Uterus (tissue), 4 donors: Measurements from ENCODE around the gene RREB1. TPM values are rescaled to one million over a fixed set of nuclear protein-coding genes. Genes with fewer than 3 reads are reported as not detected.

Experiments
- DNase-seq, 2 donors: peaks; one replicate each; pipeline ENCODE4 v3.0.0-alpha.2; 2019 to 2020
- H3K27ac ChIP-seq, 2 donors: fragments of 200-600 bp; sonication (generic); 1 replicate in 1 of 2; 2 replicates in 1 of 2; pipeline ENCODE4 v1.5.1; 2016 to 2018
- H3K27me3 ChIP-seq, 2 donors: fragments of 200-600 bp; sonication (generic); one replicate each; pipeline ENCODE4 v1.5.1; 2018 to 2019; ENCODE audit warnings: control low read depth in 1 of 2
- H3K36me3 ChIP-seq, 2 donors: fragments of 200-600 bp; sonication (generic); one replicate each; pipeline ENCODE4 v1.5.1; 2019; ENCODE audit warnings: control low read depth in 1 of 2
- H3K4me1 ChIP-seq, 2 donors: fragments of 200-600 bp; sonication (generic); one replicate each; pipeline ENCODE4 v1.5.1; 2018 to 2019; ENCODE audit warnings: control low read depth in 1 of 2
- H3K4me3 ChIP-seq, 2 donors: fragments of 200-600 bp; sonication (generic); 1 replicate in 1 of 2; 2 replicates in 1 of 2; pipeline ENCODE4 v1.5.1; 2018 to 2019; ENCODE audit warnings: mild to moderate bottlenecking in 1 of 2
- H3K9me3 ChIP-seq, 2 donors: fragments of 200-600 bp; sonication (generic); one replicate each; pipeline ENCODE4 v1.5.1; 2019; ENCODE audit warnings: control low read depth in 1 of 2
- CTCF ChIP-seq, 4 experiments: fragments of 200-600 bp in 2 of 4; fragments of 450-650 bp in 2 of 4; sonication (generic) in 2 of 4; IDR thresholded peaks; one replicate each; pipeline ENCODE4 v1.5.1; 2016 to 2019; ENCODE audit warnings: antibody characterized with exemption in 4 of 4, mild to moderate bottlenecking in 2 of 4, moderate library complexity in 1 of 4
- POLR2A ChIP-seq, 2 donors: fragments of 450-650 bp; IDR thresholded peaks; one replicate each; pipeline ENCODE4 v1.6.1; 2016; ENCODE audit warnings: antibody characterized with exemption in 2 of 2, mild to moderate bottlenecking in 1 of 2, moderate library complexity in 1 of 2
- intact Hi-C: fragments of 100-400 bp; cut with DNase I; formaldehyde crosslinking; loops from one replicate; pipeline ENCODE4 v1.15.1; 2023; ENCODE audit warnings: low total_unique reads
- total RNA-seq, 4 donors: library from RNA; depleted of rRNA in 3 of 4; stranded (reverse); fragments of >200 nt in 3 of 4; gene quantifications; one replicate each; pipeline versions ENCODE4 v1.1.0 to v1.2.4, GENCODE V29; 2014 to 2023
- donor health status: DM: yes; HTN: yes; CAD: no.

Gene RREB1
- total RNA-seq, 4 donors from 2014 or later, result 15.1 to 65.9 (median 22.7) TPM

- Histone ChIP-seq H3K9me3 (no peaks in the 10 kb centered on the region), H3K27ac (peak overlapping the region; percentile 42 to 52), H3K4me3 (peak overlapping the region; percentile 15 to 31), H3K27me3 (no peaks in the 10 kb centered on the region), H3K4me1 (no peaks in the 10 kb centered on the region), H3K36me3 (no peaks in the 10 kb centered on the region)
- intact Hi-C loops, result no loop called here
- TF ChIP-seq POLR2A (IDR thresholded peaks at IDR 0.05), result no peak
- no peak for TF ChIP-seq CTCF (IDR thresholded peaks at IDR 0.05)
- DNase-seq, result peak; percentile 23 to 34
These were observed 21.3 kb upstream of the RREB1 start for GRCh38 chr6:7086488-7086887.

- DNase-seq, result no peak
- no peaks in the 10 kb centered on the region for H3K27me3 ChIP-seq
- intact Hi-C loops, result no loop called here
- H3K9me3 ChIP-seq, result no peaks in the 10 kb centered on the region
- TF ChIP-seq POLR2A (IDR thresholded peaks at IDR 0.05) (no peak), CTCF (IDR thresholded peaks at IDR 0.05) (peak in 2 of 4 experiments; percentile 19 to 24)
- H3K4me3 ChIP-seq, result peak overlapping the region; percentile 15 to 31
- H3K36me3 ChIP-seq, result no peaks in the 10 kb centered on the region
- H3K27ac ChIP-seq, result peak overlapping the region; percentile 42 to 52
- no peaks in the 10 kb centered on the region for H3K4me1 ChIP-seq
These were observed 20.7 kb upstream of the RREB1 start for GRCh38 chr6:7087066-7087465.

GRCh38 chr6:7087491-7087979, 20.2 kb upstream of the RREB1 start:
- H3K36me3 ChIP-seq, result no peaks in the 10 kb centered on the region
- peak overlapping the region in 1 of 2 donors; percentile 42 for H3K27ac ChIP-seq
- DNase-seq, result no peak
- intact Hi-C loops, result no loop called here
- TF ChIP-seq CTCF (IDR thresholded peaks at IDR 0.05) (no peak), POLR2A (IDR thresholded peaks at IDR 0.05) (no peak)
- H3K4me1 ChIP-seq, result no peaks in the 10 kb centered on the region
- no peaks in the 10 kb centered on the region for H3K9me3 ChIP-seq
- H3K4me3 ChIP-seq, result no peak overlapping the region
- no peaks in the 10 kb centered on the region for H3K27me3 ChIP-seq

- no peak for DNase-seq
- Histone ChIP-seq H3K4me1 (no peaks in the 10 kb centered on the region), H3K4me3 (no peak overlapping the region), H3K9me3 (no peaks in the 10 kb centered on the region), H3K27ac (no peak overlapping the region), H3K27me3 (no peaks in the 10 kb centered on the region), H3K36me3 (no peaks in the 10 kb centered on the region)
- TF ChIP-seq POLR2A (IDR thresholded peaks at IDR 0.05), result no peak
- no peak for TF ChIP-seq CTCF (IDR thresholded peaks at IDR 0.05)
- intact Hi-C loops, result no loop called here
These were observed 19.6 kb upstream of the RREB1 start for GRCh38 chr6:7088076-7088742.

DNA sequence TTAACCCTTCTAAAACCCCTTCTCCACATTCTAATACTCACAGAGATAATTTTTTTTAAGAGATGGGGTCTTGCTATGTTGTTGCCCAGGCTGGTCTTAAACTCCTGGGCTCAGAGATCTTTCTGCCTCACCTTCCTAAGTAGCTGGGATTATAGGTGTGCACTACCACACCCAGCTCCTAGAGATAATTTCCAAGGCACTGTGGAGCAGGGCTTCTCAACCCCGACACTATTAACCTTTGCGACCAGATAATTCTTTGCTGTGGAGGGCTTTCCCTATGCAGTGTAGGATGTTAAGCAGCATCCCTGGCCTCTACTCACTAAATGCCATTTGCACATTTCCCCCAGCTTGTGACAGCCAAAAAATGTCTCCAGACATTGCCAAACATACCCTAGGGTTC, 8.8 kb upstream of the RREB1 start:
- no peak overlapping the region for H3K27ac ChIP-seq
- no peaks in the 10 kb centered on the region for H3K36me3 ChIP-seq
- no peaks in the 10 kb centered on the region for H3K4me1 ChIP-seq
- intact Hi-C loops, result no loop called here
- TF ChIP-seq POLR2A (IDR thresholded peaks at IDR 0.05) (no peak), CTCF (IDR thresholded peaks at IDR 0.05) (no peak)
- DNase-seq, result no peak
- H3K4me3 ChIP-seq, result no peak overlapping the region
- H3K9me3 ChIP-seq, result no peaks in the 10 kb centered on the region
- no peaks in the 10 kb centered on the region for H3K27me3 ChIP-seq
